NCI-H1417 (cell line): ENCODE data around the gene CRYL1.

ENCODE experiments used
- DNase-seq, 3 experiments: peaks; one replicate each; lab custom pipeline; 2025; lab: John Stamatoyannopoulos, UW

Gene CRYL1

GRCh38 chr13:20398459-20398858, 127.2 kb downstream of the CRYL1 start:
- no peak for DNase-seq

GRCh38 chr13:20397896-20398295, 127.8 kb downstream of the CRYL1 start:
- no peak for DNase-seq

GRCh38 chr13:20395061-20395916, 130.4 kb downstream of the CRYL1 start:
- no peak for DNase-seq

GRCh38 chr13:20394506-20394905, 131.2 kb downstream of the CRYL1 start:
- no peak for DNase-seq

GRCh38 chr13:20394169-20394501, 131.5 kb downstream of the CRYL1 start:
- DNase-seq, result no peak

- no peak for DNase-seq
Measured at GRCh38 chr13:20393273-20394168, 132.1 kb downstream of the CRYL1 start.

- no peak for DNase-seq
Measured at GRCh38 chr13:20392530-20392929, 133.1 kb downstream of the CRYL1 start.

GRCh38 chr13:20391597-20392452, 133.8 kb downstream of the CRYL1 start:
- no peak for DNase-seq

- DNase-seq, result no peak
Measured at GRCh38 chr13:20390526-20391175, 135.0 kb downstream of the CRYL1 start.

- no peak for DNase-seq
Measured at GRCh38 chr13:20389696-20390525, 135.7 kb downstream of the CRYL1 start.

GRCh38 chr13:20388184-20388583, 137.5 kb downstream of the CRYL1 start:
- no peak for DNase-seq

GRCh38 chr13:20387441-20387971, 138.2 kb downstream of the CRYL1 start:
- no peak for DNase-seq

GRCh38 chr13:20387006-20387405, 138.7 kb downstream of the CRYL1 start:
- DNase-seq, result no peak

- DNase-seq, result peak in 2 of 3 experiments; percentile 41 to 80
Measured at GRCh38 chr13:20383058-20383457, 142.6 kb downstream of the CRYL1 start.

GRCh38 chr13:20381401-20381800, 144.3 kb downstream of the CRYL1 start:
- DNase-seq, result no peak

GRCh38 chr13:20378721-20379120, 146.9 kb downstream of the CRYL1 start:
- DNase-seq, result no peak

GRCh38 chr13:20377720-20378119, 147.9 kb downstream of the CRYL1 start:
- DNase-seq, result no peak

- no peak for DNase-seq
Measured at GRCh38 chr13:20375871-20376270, 149.8 kb downstream of the CRYL1 start.

- no peak for DNase-seq
Measured at GRCh38 chr13:20373861-20374260, 151.8 kb downstream of the CRYL1 start.

- no peak for DNase-seq
Measured at GRCh38 chr13:20371825-20372224, 153.8 kb downstream of the CRYL1 start.
